Endothelial cell of umbilical vein (primary cell): ENCODE measurements around the gene NUDT16L1. TPM values are rescaled to one million over a fixed set of nuclear protein-coding genes. Genes with fewer than 3 reads are reported as not detected.
A peak's percentile ranks its signal among the peaks of the same experiment; 100 is the strongest.

Source experiments
- BruUV-seq: library from RNA; stranded (reverse); fragments of 400-500 nt; replicated peaks from 2 replicates; lab custom pipeline; 2021; lab: Mats Ljungman, UMichigan
- CTCF ChIA-PET: fragments of 300-600, 350-600 bp; sonication (Branson Sonifier 250); formaldehyde crosslinking; loops from one replicate; lab custom pipeline; 2021; ENCODE audit warnings: antibody characterized with exemption, inconsistent platforms; lab: Charles Lee
- POLR2A ChIA-PET: fragments of 300-600, 350-600 bp; sonication (Branson Sonifier 250); formaldehyde crosslinking; loops from one replicate; lab custom pipeline; 2021; ENCODE audit warnings: antibody characterized with exemption, inconsistent platforms; lab: Charles Lee
- DNase-seq: peaks from one replicate; pipeline ENCODE4 v3.0.0-alpha.2; 2011; ENCODE audit warnings: low read depth, low spot score
- FAIRE-seq: peaks from 2 replicates; lab custom pipeline; 2011; peaks lifted over from hg19 to GRCh38; lab: Jason Lieb, UNC
- H2AFZ ChIP-seq: 2 replicates; pipeline ENCODE4 v1.6.0; 2012; ENCODE audit warnings: low read depth, low read length, control low read depth, inconsistent platforms
- H3K27ac ChIP-seq: 2 replicates; pipeline ENCODE4 v1.5.1; 2011; ENCODE audit warnings: low read depth, mild to moderate bottlenecking, control low read depth, low read length, moderate library complexity; ENCODE audit not compliant: insufficient read depth
- H3K27me3 ChIP-seq, 2 experiments: 2 replicates each; pipeline versions ENCODE4 v1.6.0 to v1.6.1; 2011; ENCODE audit warnings: low read length in 2 of 2, mixed read lengths in 1 of 2; ENCODE audit not compliant: control insufficient read depth in 2 of 2, insufficient read depth in 2 of 2
- H3K36me3 ChIP-seq, 2 experiments: 2 replicates in 1 of 2; 3 replicates in 1 of 2; pipeline ENCODE4 v1.5.1; 2011; ENCODE audit warnings: low read length in 2 of 2, mild to moderate bottlenecking in 1 of 2, moderate library complexity in 1 of 2; ENCODE audit not compliant: control insufficient read depth in 2 of 2, insufficient read depth in 2 of 2; ENCODE audit errors: extremely low read depth in 1 of 2
- H3K4me1 ChIP-seq: 3 replicates; pipeline ENCODE4 v1.5.1; 2011; ENCODE audit warnings: mild to moderate bottlenecking, low read length; ENCODE audit not compliant: control insufficient read depth, insufficient read depth; ENCODE audit errors: extremely low read depth
- H3K4me2 ChIP-seq: 2 replicates; pipeline ENCODE4 v1.6.1; 2011; ENCODE audit warnings: low read length, control low read depth, mixed read lengths; ENCODE audit not compliant: insufficient read depth
- H3K4me3 ChIP-seq, 3 experiments: fragments of 200-600 bp in 1 of 3; sonication (generic), shearing (Covaris generic) in 1 of 3; replicated peaks in 1 of 3; 2 replicates each; pipeline ENCODE4 v1.5.1; 2011 to 2016; ENCODE audit warnings: control low read depth in 3 of 3, low read length in 3 of 3, mild to moderate bottlenecking in 2 of 3, inconsistent platforms in 1 of 3, low read depth in 1 of 3, moderate library complexity in 1 of 3; ENCODE audit not compliant: insufficient read depth in 1 of 3
- H3K79me2 ChIP-seq: 2 replicates; pipeline ENCODE4 v1.6.0; 2012; ENCODE audit warnings: low read length, inconsistent platforms; ENCODE audit not compliant: control insufficient read depth, insufficient read depth
- H3K9ac ChIP-seq: replicated peaks from 2 replicates; pipeline ENCODE3; 2011; ENCODE audit warnings: low read length, control low read depth; ENCODE audit not compliant: insufficient read depth; ENCODE audit errors: extremely low read depth
- H3K9me1 ChIP-seq: replicated peaks from 3 replicates; pipeline ENCODE4 v1.6.0; 2011; ENCODE audit warnings: mild to moderate bottlenecking, low read length; ENCODE audit not compliant: control insufficient read depth, insufficient read depth; ENCODE audit errors: extremely low read depth
- H3K9me3 ChIP-seq: replicated peaks from 2 replicates; pipeline ENCODE4 v1.5.1; 2012; ENCODE audit warnings: low read length, inconsistent platforms; ENCODE audit not compliant: control insufficient read depth, insufficient read depth
- H4K20me1 ChIP-seq: replicated peaks from 2 replicates; pipeline ENCODE3; 2011; ENCODE audit warnings: mild to moderate bottlenecking, low read length; ENCODE audit not compliant: control insufficient read depth, insufficient read depth; ENCODE audit errors: extremely low read depth
- EZH2 ChIP-seq: IDR thresholded peaks from 2 replicates; pipeline ENCODE4 v1.6.1; 2012; ENCODE audit warnings: borderline replicate concordance, low read depth, mild to moderate bottlenecking, moderate library complexity, low read length, inconsistent platforms; ENCODE audit not compliant: severe bottlenecking
- FOS ChIP-seq: IDR thresholded peaks from 2 replicates; pipeline ENCODE4 v1.6.1; 2011; ENCODE audit warnings: mild to moderate bottlenecking, low read length, moderate library complexity, borderline replicate concordance; ENCODE audit not compliant: insufficient read depth
- GATA2 ChIP-seq: IDR thresholded peaks from 2 replicates; pipeline ENCODE4 v1.7.0; 2011; ENCODE audit warnings: low read depth, mild to moderate bottlenecking, moderate library complexity, mixed read lengths, low read length; ENCODE audit not compliant: insufficient read length, insufficient read depth
- JUN ChIP-seq: IDR thresholded peaks from 2 replicates; pipeline ENCODE4 v1.6.1; 2011; ENCODE audit warnings: borderline replicate concordance, low read depth; ENCODE audit not compliant: insufficient read length, insufficient read depth
- MYC ChIP-seq: IDR thresholded peaks from one replicate; pipeline ENCODE4 v1.6.1; 2011; ENCODE audit warnings: mild to moderate bottlenecking, low read depth, low read length
- POLR2A ChIP-seq: IDR thresholded peaks from 2 replicates; pipeline ENCODE4 v1.6.1; 2012; ENCODE audit warnings: low read depth, mild to moderate bottlenecking, control low read depth, low read length
- POLR2AphosphoS5 ChIP-seq: IDR thresholded peaks from 2 replicates; pipeline ENCODE4 v1.6.1; 2012; ENCODE audit warnings: low read depth, mild to moderate bottlenecking, control low read depth, low read length, moderate library complexity; ENCODE audit not compliant: insufficient read depth
- dilution Hi-C: fragments of 300-500 bp; cut with MboI; formaldehyde crosslinking; loops from one replicate; pipeline ENCODE4 v1.15.0; 2019; ENCODE audit warnings: low sequenced_read_pairs; ENCODE audit not compliant: extremely low pct_ligation_motif_present
- intact Hi-C: fragments of 100-400 bp; cut with micrococcal nuclease; formaldehyde crosslinking; loops from one replicate; pipeline ENCODE4 v1.10.0; 2022
- polyA plus RNA-seq, 4 experiments: library from polyadenylated mRNA; depleted of rRNA in 3 of 4; stranded (reverse) in 3 of 4; unstranded in 1 of 4; fragments of >200 nt; gene quantifications; 2 replicates each; pipeline versions ENCODE4 v1.2.1 to v1.2.3, GENCODE V29; 2011 to 2012; ENCODE audit warnings: missing spikeins in 1 of 4
- total RNA-seq: library from RNA; stranded (reverse); gene quantifications from 2 replicates; pipeline ENCODE4 v1.2.3, GENCODE V29; 2021
- TF ChIP-seq, protein P1 (sequence below): IDR thresholded peaks from 2 replicates; pipeline ENCODE4 v1.6.1; 2011; ENCODE audit not compliant: insufficient read depth, insufficient read length
- TF ChIP-seq, protein P2 (sequence below), 2 donors: IDR thresholded peaks; 1 replicate in 1 of 2; 2 replicates in 1 of 2; pipeline ENCODE4 v1.5.1; 2011; ENCODE audit warnings: low read length in 2 of 2, mild to moderate bottlenecking in 2 of 2, moderate library complexity in 2 of 2, control low read depth in 1 of 2, inconsistent platforms in 1 of 2, low read depth in 1 of 2; ENCODE audit not compliant: insufficient read depth in 1 of 2; ENCODE audit errors: extremely low read depth in 1 of 2

Gene NUDT16L1
- total and polyA plus RNA-seq, 2 donors (not counting 3 experiments of a cell fraction or from before 2014, with no cell fraction given) = 24.7 to 53.1 TPM

DNA sequence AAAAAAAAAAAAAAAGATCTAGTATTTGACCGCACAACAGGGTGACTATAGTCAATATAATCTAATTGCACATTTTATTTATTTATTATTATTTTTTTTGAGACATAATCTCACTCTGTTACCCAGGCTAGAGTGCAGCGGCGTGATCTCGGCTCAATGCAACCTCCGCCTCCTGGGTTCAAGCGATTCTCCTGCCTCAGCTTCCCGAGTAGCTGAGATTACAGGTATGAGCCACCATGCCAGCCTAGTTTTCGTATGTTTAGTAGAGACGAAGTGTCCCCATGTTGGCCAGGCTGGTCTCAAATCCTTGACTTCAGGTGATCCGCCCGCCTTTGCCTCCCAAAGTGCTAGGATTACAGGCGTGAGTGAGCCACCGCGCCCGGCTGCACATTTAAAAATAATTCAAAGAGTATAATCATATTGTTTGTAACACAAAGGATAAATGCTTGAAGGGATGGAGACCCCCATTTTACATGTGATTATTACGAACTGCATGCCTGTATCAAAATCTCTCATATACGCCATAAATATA is 39.9 kb downstream of the NUDT16L1 start:
- no peak overlapping the region for H3K27ac ChIP-seq
- FAIRE-seq = no peak
- peaks cover 0 to 6% of the 10 kb centered on the region in 2 experiments for H3K36me3 ChIP-seq
- peak overlapping the region; percentile 78 for H3K9ac ChIP-seq
- H3K4me3 ChIP-seq = peak overlapping the region; percentile 62 to 100 (median 76)
- BruUV-seq = no TSS peak
- no peaks in the 10 kb centered on the region for H4K20me1 ChIP-seq
- no peaks in the 10 kb centered on the region for H3K9me3 ChIP-seq
- H3K4me1 ChIP-seq = peaks cover 5% of the 10 kb centered on the region
- H3K79me2 ChIP-seq = peaks cover 9% of the 10 kb centered on the region
- ChIA-PET CTCF (interaction anchor here (1.1 to 1.4 kb wide), 2 partner anchors 30 to 109 kb away, joined by 3 read pairs; partner anchors contain the start of gene MGRN1), POLR2A (no interaction called here)
- intact Hi-C loops (no loop called here), dilution Hi-C loops (no loop called here)
- peak overlapping the region; percentile 86 for H3K4me2 ChIP-seq
- DNase-seq = no peak
- TF ChIP-seq MYC = no peak
- TF ChIP-seq, protein P1, sequence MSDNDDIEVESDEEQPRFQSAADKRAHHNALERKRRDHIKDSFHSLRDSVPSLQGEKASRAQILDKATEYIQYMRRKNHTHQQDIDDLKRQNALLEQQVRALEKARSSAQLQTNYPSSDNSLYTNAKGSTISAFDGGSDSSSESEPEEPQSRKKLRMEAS = no peak
- no peak for TF ChIP-seq GATA2
- no peak for TF ChIP-seq EZH2
- no peak for TF ChIP-seq FOS
- no peak for TF ChIP-seq POLR2AphosphoS5
- TF ChIP-seq, protein P2, sequence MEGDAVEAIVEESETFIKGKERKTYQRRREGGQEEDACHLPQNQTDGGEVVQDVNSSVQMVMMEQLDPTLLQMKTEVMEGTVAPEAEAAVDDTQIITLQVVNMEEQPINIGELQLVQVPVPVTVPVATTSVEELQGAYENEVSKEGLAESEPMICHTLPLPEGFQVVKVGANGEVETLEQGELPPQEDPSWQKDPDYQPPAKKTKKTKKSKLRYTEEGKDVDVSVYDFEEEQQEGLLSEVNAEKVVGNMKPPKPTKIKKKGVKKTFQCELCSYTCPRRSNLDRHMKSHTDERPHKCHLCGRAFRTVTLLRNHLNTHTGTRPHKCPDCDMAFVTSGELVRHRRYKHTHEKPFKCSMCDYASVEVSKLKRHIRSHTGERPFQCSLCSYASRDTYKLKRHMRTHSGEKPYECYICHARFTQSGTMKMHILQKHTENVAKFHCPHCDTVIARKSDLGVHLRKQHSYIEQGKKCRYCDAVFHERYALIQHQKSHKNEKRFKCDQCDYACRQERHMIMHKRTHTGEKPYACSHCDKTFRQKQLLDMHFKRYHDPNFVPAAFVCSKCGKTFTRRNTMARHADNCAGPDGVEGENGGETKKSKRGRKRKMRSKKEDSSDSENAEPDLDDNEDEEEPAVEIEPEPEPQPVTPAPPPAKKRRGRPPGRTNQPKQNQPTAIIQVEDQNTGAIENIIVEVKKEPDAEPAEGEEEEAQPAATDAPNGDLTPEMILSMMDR (IDR thresholded peaks at IDR 0.05; ENCODE audit: extremely low read depth in 1 of 2, insufficient read depth in 1 of 2, low read depth in 1 of 2, low read length in 2 of 2) = no peak
- TF ChIP-seq JUN = no peak
- TF ChIP-seq POLR2A = no peak
- peak overlapping the region; percentile 99 for H2AFZ ChIP-seq
- H3K9me1 ChIP-seq = no peaks in the 10 kb centered on the region
- no peaks in the 10 kb centered on the region for H3K27me3 ChIP-seq
